ENCODE measurements around the gene UBAC1.

UBAC1 gene

GRCh38 chr9:135961277-135961715 lies at the start of gene UBAC1:
Gene UBAC1 (minus strand): TSS chr9:135961373. CDS start chr9:135961162, 211 bp downstream.
- DNase-seq (ENCODE audit: low spot score), result peak; percentile 99

- DNase-seq (ENCODE audit: low spot score), result no peak
Observed at GRCh38 chr9:136010615-136011361, 49.6 kb upstream of the UBAC1 start.

- no peak for DNase-seq (ENCODE audit: low spot score)
Observed at GRCh38 chr9:136010176-136010575, 49.0 kb upstream of the UBAC1 start.

- DNase-seq (ENCODE audit: low spot score), result no peak
Observed at GRCh38 chr9:136009516-136009915, 48.3 kb upstream of the UBAC1 start.

- DNase-seq (ENCODE audit: low spot score), result no peak
Observed at GRCh38 chr9:136008693-136008997, 47.5 kb upstream of the UBAC1 start.

- DNase-seq (ENCODE audit: low spot score), result no peak
Observed at GRCh38 chr9:136007934-136008692, 46.9 kb upstream of the UBAC1 start.

- DNase-seq (ENCODE audit: low spot score), result no peak
Observed at GRCh38 chr9:136007276-136007933, 46.2 kb upstream of the UBAC1 start.

- DNase-seq (ENCODE audit: low spot score), result no peak
Observed at GRCh38 chr9:136006169-136006568, 45.0 kb upstream of the UBAC1 start.

- no peak for DNase-seq (ENCODE audit: low spot score)
Observed at GRCh38 chr9:136004712-136005111, 43.5 kb upstream of the UBAC1 start.

- DNase-seq (ENCODE audit: low spot score), result no peak
Observed at GRCh38 chr9:136004219-136004618, 43.0 kb upstream of the UBAC1 start.

- no peak for DNase-seq (ENCODE audit: low spot score)
Observed at GRCh38 chr9:136003411-136004218, 42.4 kb upstream of the UBAC1 start.

GRCh38 chr9:136002881-136003280 lies 41.7 kb upstream of the UBAC1 start:
- DNase-seq (ENCODE audit: low spot score), result no peak

GRCh38 chr9:136002215-136002614 lies 41.0 kb upstream of the UBAC1 start:
- no peak for DNase-seq (ENCODE audit: low spot score)

- DNase-seq (ENCODE audit: low spot score), result no peak
Observed at GRCh38 chr9:136001231-136001630, 40.1 kb upstream of the UBAC1 start.

GRCh38 chr9:135998410-135999071 lies 37.4 kb upstream of the UBAC1 start:
- DNase-seq (ENCODE audit: low spot score), result no peak

- no peak for DNase-seq (ENCODE audit: low spot score)
Observed at GRCh38 chr9:135998016-135998380, 36.8 kb upstream of the UBAC1 start.

- no peak for DNase-seq (ENCODE audit: low spot score)
Observed at GRCh38 chr9:135997090-135998015, 36.2 kb upstream of the UBAC1 start.

GRCh38 chr9:135995816-135996215 lies 34.6 kb upstream of the UBAC1 start:
- no peak for DNase-seq (ENCODE audit: low spot score)

- no peak for DNase-seq (ENCODE audit: low spot score)
Observed at GRCh38 chr9:135994501-135995192, 33.5 kb upstream of the UBAC1 start.
